Fibroblast of lung (primary cell): ENCODE results near the gene SRRM3. TPM values are rescaled to one million over a fixed set of nuclear protein-coding genes. Genes with fewer than 3 reads are reported as not detected.
"Not testable (repeated sequence)": the region's sequence is repeated elsewhere in the genome, so short reads cannot be mapped to it uniquely, and the experiment has no call there.

Experiments used
- DNase-seq, 2 donors: peaks; one replicate each; pipeline versions ENCODE4 v3.0.0 to v3.0.0-alpha.2; 2010; ENCODE audit warnings: low read depth in 2 of 2
- H2AFZ ChIP-seq: 2 replicates; pipeline ENCODE4 v1.5.1; 2012; ENCODE audit warnings: low read length, control low read depth, inconsistent platforms
- H3K27ac ChIP-seq: 2 replicates; pipeline ENCODE4 v1.5.1; 2011; ENCODE audit warnings: low read length, control low read depth; ENCODE audit not compliant: insufficient read depth
- H3K27me3 ChIP-seq: 2 replicates; pipeline ENCODE4 v1.5.1; 2011; ENCODE audit warnings: mild to moderate bottlenecking, low read length; ENCODE audit not compliant: control insufficient read depth, insufficient read depth
- H3K36me3 ChIP-seq: 2 replicates; pipeline ENCODE4 v1.5.1; 2011; ENCODE audit warnings: low read length; ENCODE audit not compliant: control insufficient read depth, insufficient read depth
- H3K4me1 ChIP-seq: 2 replicates; pipeline ENCODE4 v1.5.1; 2011; ENCODE audit warnings: low read length; ENCODE audit not compliant: control insufficient read depth, insufficient read depth; ENCODE audit errors: extremely low read depth
- H3K4me2 ChIP-seq: 2 replicates; pipeline ENCODE4 v1.5.1; 2011; ENCODE audit warnings: low read length, control low read depth; ENCODE audit not compliant: insufficient read depth; ENCODE audit errors: extremely low read depth
- H3K4me3 ChIP-seq, 4 experiments: fragments of 200-600 bp in 1 of 4; sonication (generic) in 1 of 4; replicated peaks in 1 of 4; 2 replicates each; pipeline ENCODE4 v1.5.1; 2011 to 2016; ENCODE audit warnings: low read length in 4 of 4, low read depth in 3 of 4, mild to moderate bottlenecking in 3 of 4, control low read depth in 2 of 4, inconsistent platforms in 1 of 4, mixed read lengths in 1 of 4; ENCODE audit not compliant: insufficient read depth in 1 of 4; ENCODE audit errors: control extremely low read depth in 1 of 4
- H3K79me2 ChIP-seq: 2 replicates; pipeline ENCODE4 v1.5.1; 2012; ENCODE audit warnings: mild to moderate bottlenecking, low read length, inconsistent platforms; ENCODE audit not compliant: control insufficient read depth, insufficient read depth
- H3K9ac ChIP-seq: 2 replicates; pipeline ENCODE4 v1.5.1; 2011; ENCODE audit warnings: mild to moderate bottlenecking, low read length, control low read depth; ENCODE audit not compliant: insufficient read depth
- H3K9me3 ChIP-seq: 2 replicates; pipeline ENCODE4 v1.5.1; 2012; ENCODE audit warnings: low read depth, low read length; ENCODE audit not compliant: control insufficient read depth, insufficient read depth
- H4K20me1 ChIP-seq: 2 replicates; pipeline ENCODE4 v1.5.1; 2011; ENCODE audit warnings: low read length; ENCODE audit not compliant: control insufficient read depth, insufficient read depth; ENCODE audit errors: extremely low read depth
- CTCF ChIP-seq, 2 donors: IDR thresholded peaks in 1 of 2; conservative IDR thresholded peaks in 1 of 2; 1 replicate in 1 of 2; 2 replicates in 1 of 2; pipeline ENCODE4 v1.5.1; 2011 to 2012; ENCODE audit warnings: low read length in 2 of 2, control low read depth in 1 of 2, inconsistent platforms in 1 of 2, low read depth in 1 of 2, mild to moderate bottlenecking in 1 of 2
- EZH2 ChIP-seq: IDR thresholded peaks from 2 replicates; pipeline ENCODE4 v1.5.1; 2012; ENCODE audit warnings: low read length, control low read depth, mild to moderate bottlenecking; ENCODE audit errors: missing control alignments
- polyA plus RNA-seq, 2 donors: library from polyadenylated mRNA; depleted of rRNA in 1 of 2; stranded (reverse) in 1 of 2; unstranded in 1 of 2; fragments of >200 nt; gene quantifications; 2 replicates each; pipeline ENCODE4 v1.2.1, GENCODE V29; 2011 to 2012; ENCODE audit warnings: missing spikeins in 1 of 2
- total RNA-seq: library from RNA; depleted of rRNA; stranded (reverse); fragments of >200 nt; gene quantifications from 2 replicates; pipeline ENCODE4 v1.2.1, GENCODE V29; 2014

The SRRM3 gene
- total and polyA plus RNA-seq, 2 donors (not counting 1 experiment from before 2014, with no cell fraction given), result 0.40 to 1.7 TPM

- Histone ChIP-seq H3K4me1 (no peaks in the 10 kb centered on the region), H3K27ac (no peak overlapping the region), H3K9ac (no peak overlapping the region), H4K20me1 (no peaks in the 10 kb centered on the region), H2AFZ (no peak overlapping the region), H3K79me2 (no peaks in the 10 kb centered on the region), H3K4me2 (no peak overlapping the region), H3K36me3 (no peaks in the 10 kb centered on the region), H3K4me3 (no peak overlapping the region), H3K27me3 (no peaks in the 10 kb centered on the region), H3K9me3 (no peaks in the 10 kb centered on the region)
- TF ChIP-seq EZH2, result no peak
- no peak for TF ChIP-seq CTCF (conservative IDR thresholded peaks at IDR 0.05 in 1 of 2, IDR thresholded peaks at IDR 0.05 in 1 of 2; ENCODE audit: low read depth in 1 of 2, low read length in 2 of 2)
- no peak for DNase-seq
These were observed 39.4 kb downstream of the SRRM3 start for GRCh38 chr7:76241141-76241540.

DNA sequence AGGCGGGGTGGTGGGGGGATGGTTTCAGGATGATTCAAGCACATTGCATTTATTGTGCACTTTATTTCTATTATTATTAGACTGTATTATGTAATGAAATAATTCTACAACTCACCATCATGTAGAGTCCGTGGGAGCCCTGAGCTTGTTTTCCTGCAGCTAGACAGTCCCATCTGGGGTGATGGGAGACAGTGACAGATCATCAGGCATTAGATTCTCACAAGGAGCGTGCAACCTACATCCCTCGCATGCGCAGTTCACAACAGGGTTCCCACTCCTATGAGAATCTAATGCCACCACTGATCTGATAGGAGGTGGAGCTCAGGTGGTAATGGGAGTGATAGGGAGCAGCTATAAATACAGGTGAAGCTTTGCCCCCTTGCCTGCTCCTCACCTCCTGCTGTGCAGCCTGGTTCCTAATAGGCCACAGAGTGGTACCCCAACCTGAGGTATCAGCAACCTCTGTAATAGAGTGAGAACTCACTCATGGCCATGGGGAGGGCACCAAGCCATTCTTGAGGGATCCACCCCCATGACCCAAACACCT, 40.9 kb downstream of the SRRM3 start:
- H3K4me1 ChIP-seq, H2AFZ ChIP-seq, H3K27me3 ChIP-seq, H3K9me3 ChIP-seq, H3K27ac ChIP-seq, H3K9ac ChIP-seq, H3K36me3 ChIP-seq, H3K4me3 ChIP-seq, DNase-seq, H3K79me2 ChIP-seq, H3K4me2 ChIP-seq, H4K20me1 ChIP-seq: not testable (repeated sequence)

DNA sequence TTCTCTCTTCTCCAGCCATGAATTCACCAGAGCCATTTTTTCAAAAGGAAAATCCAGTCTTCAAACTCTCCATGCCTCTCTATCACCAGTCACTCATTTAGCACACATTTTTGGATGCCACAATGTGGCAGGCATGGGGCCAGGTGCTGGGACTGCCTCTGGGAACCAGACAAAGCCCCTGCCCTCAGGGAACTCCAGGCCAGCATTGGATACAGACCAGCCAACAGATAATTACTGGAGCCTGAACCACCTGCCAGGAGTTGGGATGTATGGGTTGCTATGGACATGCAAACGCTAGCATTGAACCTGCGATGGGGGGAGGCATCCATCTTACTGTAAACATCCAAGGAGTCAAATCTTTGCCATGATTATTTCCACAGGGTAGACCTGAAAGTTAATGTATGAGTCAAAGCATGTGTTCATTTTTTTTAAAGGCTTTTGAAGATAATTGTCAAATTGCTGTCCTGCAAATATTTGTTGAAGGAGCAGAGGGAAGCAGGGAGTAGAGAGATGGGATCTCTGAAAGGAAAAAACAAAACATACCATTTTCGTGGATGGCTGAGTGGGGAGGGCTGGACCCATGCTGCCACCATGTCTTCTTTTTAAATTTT, 43.2 kb downstream of the SRRM3 start:
- H3K27ac ChIP-seq, result no peak overlapping the region
- H3K9ac ChIP-seq, result no peak overlapping the region
- H3K4me2 ChIP-seq, result no peak overlapping the region
- H3K9me3 ChIP-seq, result no peaks in the 10 kb centered on the region
- H3K79me2 ChIP-seq, result no peaks in the 10 kb centered on the region
- no peak for TF ChIP-seq CTCF (conservative IDR thresholded peaks at IDR 0.05 in 1 of 2, IDR thresholded peaks at IDR 0.05 in 1 of 2; ENCODE audit: low read depth in 1 of 2, low read length in 2 of 2)
- no peak for TF ChIP-seq EZH2
- H3K4me1 ChIP-seq, result no peaks in the 10 kb centered on the region
- H3K27me3 ChIP-seq, result no peaks in the 10 kb centered on the region
- H3K4me3 ChIP-seq, result no peak overlapping the region
- H3K36me3 ChIP-seq, result no peaks in the 10 kb centered on the region
- no peaks in the 10 kb centered on the region for H4K20me1 ChIP-seq
- H2AFZ ChIP-seq, result no peak overlapping the region
- DNase-seq, result no peak
